GM12878 (cell line): Measurements from ENCODE around the gene PITPNM2. TPM values are rescaled to one million over a fixed set of nuclear protein-coding genes. Genes with fewer than 3 reads are reported as not detected.

ENCODE experiments used
- ATAC-seq: fragments of 200-7000 bp; cut with Tn5 transposase; 3 replicates; pipeline ENCODE4 v1.9.1; 2020; ENCODE audit warnings: mild to moderate bottlenecking, moderate library complexity
- BruUV-seq: library from RNA; stranded (reverse); fragments of 400-500 nt; replicated peaks from 2 replicates; lab custom pipeline; 2021; lab: Mats Ljungman, UMichigan
- CTCF ChIA-PET: fragments of 300-600 bp; sonication (Branson Sonifier 250); formaldehyde crosslinking; extraction: SDS; loops from one replicate; lab custom pipeline; 2021; ENCODE audit warnings: inconsistent platforms; lab: Yijun Ruan, JAX
- POLR2A ChIA-PET: fragments of 350-600 bp; formaldehyde crosslinking; extraction: SDS; loops from one replicate; lab custom pipeline; 2021; ENCODE audit warnings: inconsistent platforms; lab: Charles Lee
- RAD21 ChIA-PET: fragments of 300-600 bp; sonication (Branson Sonifier 250); formaldehyde crosslinking; loops from one replicate; lab custom pipeline; 2023; ENCODE audit warnings: antibody characterized with exemption; ENCODE audit not compliant: unreplicated experiment; lab: Charles Lee
- SMC1A ChIA-PET: fragments of 300-600 bp; sonication (Branson Sonifier 250); formaldehyde crosslinking; loops from one replicate; lab custom pipeline; 2023; ENCODE audit not compliant: unreplicated experiment, uncharacterized antibody; lab: Charles Lee
- DNase-seq: peaks from one replicate; pipeline ENCODE4 v3.0.0-alpha.2; 2011; ENCODE audit warnings: low read depth, low spot score
- FAIRE-seq: peaks from 3 replicates; lab custom pipeline; 2011; peaks lifted over from hg19 to GRCh38; lab: Jason Lieb, UNC
- H2AFZ ChIP-seq: 2 replicates; pipeline ENCODE4 v1.6.0; 2011; ENCODE audit warnings: low read depth, low read length, control low read depth; ENCODE audit not compliant: control insufficient read depth
- H3K27ac ChIP-seq: 2 replicates; pipeline ENCODE4 v1.5.1; 2011; ENCODE audit warnings: control low read depth; ENCODE audit not compliant: control insufficient read depth, insufficient read depth
- H3K27me3 ChIP-seq, 2 experiments: replicated peaks in 1 of 2; 2 replicates each; pipeline versions ENCODE4 v1.6.0 to v1.6.1; 2011; ENCODE audit warnings: low read length in 1 of 2; ENCODE audit not compliant: control insufficient read depth in 2 of 2, insufficient read depth in 2 of 2
- H3K36me3 ChIP-seq, 2 experiments: 2 replicates each; pipeline ENCODE4 v1.5.1; 2011; ENCODE audit warnings: low read length in 1 of 2; ENCODE audit not compliant: control insufficient read depth in 2 of 2, insufficient read depth in 2 of 2
- H3K4me1 ChIP-seq: 2 replicates; pipeline ENCODE4 v1.6.1; 2011; ENCODE audit warnings: mild to moderate bottlenecking, low read length, moderate library complexity, mixed read lengths; ENCODE audit not compliant: control insufficient read depth, insufficient read depth
- H3K4me2 ChIP-seq: 2 replicates; pipeline ENCODE4 v1.6.0; 2011; ENCODE audit warnings: control low read depth; ENCODE audit not compliant: control insufficient read depth, insufficient read depth
- H3K4me3 ChIP-seq: fragments of 200-600 bp; sonication (generic); 2 replicates; pipeline ENCODE4 v1.5.1; 2016
- H3K79me2 ChIP-seq: 2 replicates; pipeline ENCODE4 v1.6.0; 2011; ENCODE audit warnings: low read length; ENCODE audit not compliant: control insufficient read depth, insufficient read depth
- H3K9ac ChIP-seq: 2 replicates; pipeline ENCODE4 v1.8.0; 2011; ENCODE audit warnings: low read length, control low read depth, mixed read lengths; ENCODE audit not compliant: control insufficient read depth, insufficient read depth
- H3K9me3 ChIP-seq: replicated peaks from 3 replicates; pipeline ENCODE4 v1.5.1; 2011; ENCODE audit warnings: mild to moderate bottlenecking, low read length; ENCODE audit not compliant: control insufficient read depth, insufficient read depth
- H4K20me1 ChIP-seq: 2 replicates; pipeline ENCODE4 v1.6.0; 2011; ENCODE audit not compliant: control insufficient read depth, insufficient read depth
- CHD1 ChIP-seq: IDR thresholded peaks from 2 replicates; pipeline ENCODE4 v1.6.1; 2012; ENCODE audit warnings: low read depth, low read length, improper control_type of control experiment
- CREM ChIP-seq: IDR thresholded peaks from 2 replicates; pipeline ENCODE4 v1.6.1; 2014; ENCODE audit warnings: antibody characterized with exemption, low read depth
- FOXK2 ChIP-seq: fragments of 450-650 bp; IDR thresholded peaks from 2 replicates; pipeline ENCODE4 v1.6.1; 2017; ENCODE audit warnings: mild to moderate bottlenecking, moderate library complexity
- GATAD2B ChIP-seq: fragments of 450-650 bp; conservative IDR thresholded peaks from 2 replicates; pipeline ENCODE4 v1.6.1; 2017; ENCODE audit warnings: low read depth, mild to moderate bottlenecking, moderate library complexity
- HDAC2 ChIP-seq: fragments of 200-600 bp; sonication (generic); IDR thresholded peaks from 2 replicates; pipeline ENCODE4 v1.6.1; 2017
- PML ChIP-seq: IDR thresholded peaks from 2 replicates; pipeline ENCODE4 v1.6.1; 2012; ENCODE audit warnings: low read length, inconsistent platforms
- TCF12 ChIP-seq: IDR thresholded peaks from 2 replicates; pipeline ENCODE4 v1.6.1; 2011; ENCODE audit warnings: low read depth, mild to moderate bottlenecking, low read length
- YY1 ChIP-seq: IDR thresholded peaks from 2 replicates; pipeline ENCODE4 v1.6.1; 2011; ENCODE audit warnings: low read depth, mild to moderate bottlenecking, low read length
- ZNF622 ChIP-seq: fragments of 450-650 bp; IDR thresholded peaks from 2 replicates; pipeline ENCODE4 v1.6.1; 2017; ENCODE audit warnings: mild to moderate bottlenecking, inconsistent platforms
- WGBS: methylation state at CpG from one replicate; pipeline ENCODE4 v1.1.6; 2016; ENCODE audit warnings: low lambda C conversion rate; ENCODE audit not compliant: insufficient replicate concordance, insufficient coverage; ENCODE audit errors: missing lambda C conversion rate; 5-methylcytosine and 5-hydroxymethylcytosine counted together
- in situ Hi-C: fragments of 300-500 bp; cut with MboI; formaldehyde crosslinking; loops from 9 replicates; pipeline ENCODE4 v1.14.3; 2018; ENCODE audit warnings: mixed read lengths
- intact Hi-C: fragments of 100-400 bp; cut with micrococcal nuclease; formaldehyde crosslinking; loops from one replicate; pipeline ENCODE4 v1.14.2; 2022; ENCODE audit not compliant: unreplicated experiment
- polyA plus RNA-seq, 11 experiments: library from polyadenylated mRNA; depleted of rRNA in 4 of 11; unstranded in 6 of 11; stranded (reverse) in 5 of 11; fragments of >200 nt; fragmentation: Nextera tagmentation in 4 of 11; fragmentation: Illumina TruSeq in 1 of 11; extraction: Ambion mirVana in 4 of 11; extraction: Trizol in 1 of 11; gene quantifications; 1 replicate in 1 of 11; 2 replicates in 10 of 11; pipeline versions ENCODE4 v1.2.1 to v1.2.3, GENCODE V29; 2011 to 2016; ENCODE audit warnings: inconsistent platforms in 2 of 11, missing spikeins in 2 of 11, low read depth in 1 of 11
- total RNA-seq, 4 experiments: library from RNA; depleted of rRNA in 3 of 4; stranded (reverse); fragments of >200 nt in 3 of 4; fragmentation: Illumina TruSeq in 1 of 4; extraction: Trizol in 1 of 4; gene quantifications; 2 replicates each; pipeline versions ENCODE4 v1.2.1 to v1.2.3, GENCODE V29; 2013 to 2021
- TF ChIP-seq, protein P1 (sequence below): IDR thresholded peaks from 2 replicates; pipeline ENCODE4 v1.6.1; 2011; ENCODE audit warnings: borderline replicate concordance, low read depth, mild to moderate bottlenecking, moderate library complexity, low read length; ENCODE audit not compliant: insufficient read depth, poor library complexity, severe bottlenecking

PITPNM2 gene
- total and polyA plus RNA-seq, 10 of the 15 experiments (the other 5 are each of a cell fraction or from before 2014, with no cell fraction given): 0.03 to 1.0 (median 0.24) TPM; not detected in 1

GRCh38 chr12:123114304-123115083, 36.4 kb downstream of the PITPNM2 start (continued):
- TF ChIP-seq, protein P1, sequence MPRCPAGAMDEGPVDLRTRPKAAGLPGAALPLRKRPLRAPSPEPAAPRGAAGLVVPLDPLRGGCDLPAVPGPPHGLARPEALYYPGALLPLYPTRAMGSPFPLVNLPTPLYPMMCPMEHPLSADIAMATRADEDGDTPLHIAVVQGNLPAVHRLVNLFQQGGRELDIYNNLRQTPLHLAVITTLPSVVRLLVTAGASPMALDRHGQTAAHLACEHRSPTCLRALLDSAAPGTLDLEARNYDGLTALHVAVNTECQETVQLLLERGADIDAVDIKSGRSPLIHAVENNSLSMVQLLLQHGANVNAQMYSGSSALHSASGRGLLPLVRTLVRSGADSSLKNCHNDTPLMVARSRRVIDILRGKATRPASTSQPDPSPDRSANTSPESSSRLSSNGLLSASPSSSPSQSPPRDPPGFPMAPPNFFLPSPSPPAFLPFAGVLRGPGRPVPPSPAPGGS: no peak
- TF ChIP-seq PML: no peak
- no peak for TF ChIP-seq ZNF622
- no peak for TF ChIP-seq TCF12
- no peak for TF ChIP-seq YY1
- no peak for TF ChIP-seq GATAD2B

GRCh38 chr12:123113026-123113425, 37.9 kb downstream of the PITPNM2 start:
- Histone ChIP-seq H2AFZ (no peak overlapping the region), H3K4me3 (no peak overlapping the region), H3K79me2 (no peaks in the 10 kb centered on the region), H3K4me1 (peaks cover 14% of the 10 kb centered on the region), H3K9me3 (no peaks in the 10 kb centered on the region), H3K9ac (no peak overlapping the region), H3K36me3 (no peaks in the 10 kb centered on the region), H3K27ac (no peak overlapping the region), H3K27me3 (no peaks in the 10 kb centered on the region), H4K20me1 (no peaks in the 10 kb centered on the region), H3K4me2 (no peak overlapping the region)
- DNase-seq (no peak), ATAC-seq (no peak; the same call in 2 of the 3 replicates), FAIRE-seq (no peak)
- 32% methylated on average over 8 of the region's 8 CpGs for WGBS
- TF ChIP-seq HDAC2: no peak
- TF ChIP-seq CREM: no peak
- no peak for TF ChIP-seq FOXK2
- TF ChIP-seq CHD1: no peak
- POLR2A ChIA-PET: interaction anchor here (1.1 kb wide), 1 partner anchor 120 kb away, joined by 3 read pairs; the partner anchor contains the start of gene MPHOSPH9
- intact Hi-C loops (no loop called here), in situ Hi-C loops (no loop called here)
- SMC1A ChIA-PET: no interaction called here
- CTCF ChIA-PET: no interaction called here
- no TSS peak for BruUV-seq
- RAD21 ChIA-PET: interaction anchor here (0.7 kb wide), 1 partner anchor 101 kb away, joined by 3 read pairs; no protein-coding TSS in a partner anchor
